H1 (cell line): ENCODE results near the gene CTBP2. TPM values are rescaled to one million over a fixed set of nuclear protein-coding genes. Genes with fewer than 3 reads are reported as not detected.

Experiments used
- CBX8 ChIP-seq: fragments of 300-800, 300-1000 bp; sonication (generic); IDR thresholded peaks from 2 replicates; pipeline ENCODE4 v1.7.1; 2016; ENCODE audit warnings: low read depth, low read length, borderline replicate concordance
- RAD21 ChIP-seq, 2 experiments: IDR thresholded peaks in 1 of 2; conservative IDR thresholded peaks in 1 of 2; 2 replicates each; pipeline ENCODE4 v1.6.1; 2011; ENCODE audit warnings: low read depth in 2 of 2, low read length in 2 of 2, improper control_type of control experiment in 1 of 2, inconsistent platforms in 1 of 2, mild to moderate bottlenecking in 1 of 2, moderate library complexity in 1 of 2
- SRF ChIP-seq: IDR thresholded peaks from 2 replicates; pipeline ENCODE4 v1.6.1; 2011; ENCODE audit warnings: mild to moderate bottlenecking, low read depth, low read length, moderate library complexity
- polyA plus RNA-seq, 7 experiments: library from polyadenylated mRNA; depleted of rRNA in 3 of 7; stranded (reverse) in 5 of 7; unstranded in 2 of 7; fragments of >200 nt in 5 of 7; fragments of 200-250 nt in 2 of 7; gene quantifications; 1 replicate in 5 of 7; 2 replicates in 1 of 7; 4 replicates in 1 of 7; pipeline versions ENCODE4 v1.2.1 to v1.2.3, GENCODE V29; 2011 to 2013; ENCODE audit warnings: missing spikeins in 2 of 7, mixed read lengths in 2 of 7
- total RNA-seq: library from RNA; stranded (reverse); fragmentation: NEBNext Ultra II Directional; extraction: Animal tissue kit (Norgen Biotek cat#: 25700); gene quantifications from 2 replicates; pipeline ENCODE4 v1.2.1, GENCODE V29; 2021

CTBP2 gene
- total and polyA plus RNA-seq, 2 of the 8 experiments (the other 6 are each of a cell fraction or from before 2014, with no cell fraction given), result 208 to 221 TPM

DNA sequence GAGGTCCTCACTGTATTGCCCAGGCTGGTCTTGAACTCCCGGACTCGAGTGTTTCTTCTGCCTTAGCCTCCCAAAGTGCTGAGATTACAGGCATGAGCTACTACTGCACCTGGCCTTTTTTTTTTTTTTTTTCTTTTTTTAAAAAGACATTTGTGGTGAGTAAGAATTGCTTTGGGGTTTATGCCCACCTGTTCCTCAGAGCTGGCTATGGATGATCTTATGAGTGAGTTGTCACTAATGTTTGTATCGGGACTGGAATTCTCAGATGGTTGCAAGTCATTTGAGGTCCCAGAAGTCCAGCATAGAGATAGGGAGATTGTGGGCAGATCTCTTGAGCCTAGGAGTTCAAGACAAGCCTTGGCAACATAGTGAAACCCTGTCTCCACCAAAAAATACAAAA lies 183.2 kb downstream of the CTBP2 start (continued):
- no peak for TF ChIP-seq SRF
- no peak for TF ChIP-seq CBX8
- no peak for TF ChIP-seq RAD21 (IDR thresholded peaks at IDR 0.05 in 1 of 2, conservative IDR thresholded peaks at IDR 0.05 in 1 of 2; ENCODE audit: low read depth in 2 of 2, low read length in 2 of 2)
